IPS-15b (cell line): ENCODE data around the gene TXK.

Experiments
- H3K27me3 ChIP-seq: one replicate; pipeline ENCODE4 v1.6.1; 2013; ENCODE audit warnings: low read length; ENCODE audit not compliant: control insufficient read depth, insufficient read depth
- H3K36me3 ChIP-seq: one replicate; pipeline ENCODE4 v1.6.1; 2013; ENCODE audit warnings: low read length; ENCODE audit not compliant: control insufficient read depth, insufficient read depth
- H3K4me1 ChIP-seq: one replicate; pipeline ENCODE4 v1.6.1; 2013; ENCODE audit warnings: mild to moderate bottlenecking, low read length; ENCODE audit not compliant: control insufficient read depth, insufficient read depth
- H3K4me3 ChIP-seq: one replicate; pipeline ENCODE4 v1.5.1; 2013; ENCODE audit warnings: low read depth, low read length
- H3K9ac ChIP-seq: one replicate; pipeline ENCODE4 v1.6.1; 2013; ENCODE audit warnings: low read depth, mild to moderate bottlenecking, low read length
- H3K9me3 ChIP-seq: one replicate; pipeline ENCODE4 v1.6.1; 2013; ENCODE audit warnings: mild to moderate bottlenecking, low read length; ENCODE audit not compliant: control insufficient read depth, insufficient read depth

The TXK gene

DNA sequence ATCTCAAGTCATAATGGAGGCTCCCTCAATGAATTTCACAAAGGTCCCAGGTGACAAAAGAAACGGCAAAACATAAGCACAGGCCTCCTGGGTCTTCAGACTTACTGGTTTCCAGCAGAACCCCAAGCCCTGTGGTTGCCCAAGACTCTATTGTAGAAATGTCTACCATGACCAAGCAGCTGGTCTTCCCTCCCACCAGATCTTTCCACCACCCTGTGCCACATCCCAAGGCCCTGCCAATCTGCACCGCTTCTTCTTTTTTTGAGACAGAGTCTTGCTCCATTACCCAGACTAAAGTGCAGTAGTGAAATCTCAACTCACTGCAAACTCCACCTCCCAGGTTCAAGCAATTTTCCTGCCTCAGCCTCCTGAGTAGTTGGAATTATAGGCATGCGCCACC is 23.2 kb upstream of the TXK start:
- H3K27me3 ChIP-seq, result no peaks in the 10 kb centered on the region
- no peaks in the 10 kb centered on the region for H3K9me3 ChIP-seq
- H3K4me1 ChIP-seq, result no peaks in the 10 kb centered on the region
- no peak overlapping the region for H3K9ac ChIP-seq
- no peaks in the 10 kb centered on the region for H3K36me3 ChIP-seq
- no peak overlapping the region for H3K4me3 ChIP-seq

GRCh38 chr4:48156423-48156822 is 22.4 kb upstream of the TXK start:
- H3K9me3 ChIP-seq, result no peaks in the 10 kb centered on the region
- no peak overlapping the region for H3K9ac ChIP-seq
- no peaks in the 10 kb centered on the region for H3K27me3 ChIP-seq
- H3K4me1 ChIP-seq, result no peaks in the 10 kb centered on the region
- no peaks in the 10 kb centered on the region for H3K36me3 ChIP-seq
- no peak overlapping the region for H3K4me3 ChIP-seq

DNA sequence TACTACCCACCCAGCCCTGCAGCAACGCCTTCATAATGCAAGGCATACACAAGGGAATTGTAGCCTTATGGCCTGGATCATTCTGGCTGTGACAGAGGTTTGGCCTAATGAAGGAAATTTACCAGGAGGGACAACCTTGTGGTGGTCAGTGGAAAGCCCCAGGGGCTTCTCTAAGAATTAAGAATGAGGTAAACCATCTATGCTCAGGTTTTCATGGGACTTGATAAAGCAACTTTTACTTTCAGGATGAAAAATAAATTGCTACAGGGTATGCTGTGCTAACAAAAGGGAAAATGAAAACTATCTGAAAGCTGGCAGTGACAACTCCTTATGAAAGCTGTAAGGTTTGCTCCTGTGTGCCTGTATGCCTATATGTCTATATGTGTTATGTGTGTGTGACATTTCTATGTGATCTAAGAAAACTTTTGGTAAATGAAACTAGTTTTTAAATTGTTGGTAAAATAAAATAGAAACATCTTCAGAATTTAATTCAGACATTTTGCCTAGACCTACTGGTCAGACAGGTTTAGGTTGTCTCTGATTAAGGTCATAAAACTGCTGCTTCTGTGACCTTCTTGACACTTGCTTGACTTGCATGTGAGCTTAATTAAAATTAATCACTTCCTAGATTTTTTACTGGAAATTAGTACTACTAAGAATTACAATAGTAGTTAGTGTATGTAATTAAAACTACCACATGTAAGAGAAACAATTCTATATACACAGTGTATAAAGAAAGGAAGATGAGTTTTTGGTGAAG is 19.9 kb upstream of the TXK start:
- H3K4me1 ChIP-seq, result peaks cover 2% of the 10 kb centered on the region
- H3K9ac ChIP-seq, result no peak overlapping the region
- H3K9me3 ChIP-seq, result no peaks in the 10 kb centered on the region
- no peaks in the 10 kb centered on the region for H3K36me3 ChIP-seq
- no peaks in the 10 kb centered on the region for H3K27me3 ChIP-seq
- H3K4me3 ChIP-seq, result no peak overlapping the region

DNA sequence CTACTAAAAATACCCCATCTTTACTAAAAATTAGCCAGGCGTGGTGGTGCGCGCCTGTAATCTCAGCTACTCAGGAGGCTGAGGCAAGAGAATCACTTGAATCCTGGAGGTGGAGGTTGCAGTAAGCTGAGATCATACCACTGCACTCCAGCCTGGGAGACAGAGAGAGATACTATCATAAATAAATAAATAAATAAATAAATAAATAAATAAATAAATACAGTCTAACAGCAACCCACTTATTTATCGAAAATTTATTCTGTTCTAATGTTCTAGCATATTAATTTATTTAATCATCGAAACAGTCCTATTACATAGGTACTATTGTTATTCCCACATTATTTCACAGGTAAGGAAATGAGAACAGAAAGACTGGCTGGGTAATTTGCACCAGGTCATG is 18.2 kb upstream of the TXK start:
- no peaks in the 10 kb centered on the region for H3K36me3 ChIP-seq
- no peaks in the 10 kb centered on the region for H3K27me3 ChIP-seq
- H3K9ac ChIP-seq, result no peak overlapping the region
- no peak overlapping the region for H3K4me3 ChIP-seq
- H3K9me3 ChIP-seq, result no peaks in the 10 kb centered on the region
- peaks cover 2% of the 10 kb centered on the region for H3K4me1 ChIP-seq

- no peak overlapping the region for H3K9ac ChIP-seq
- H3K4me3 ChIP-seq, result no peak overlapping the region
- no peaks in the 10 kb centered on the region for H3K36me3 ChIP-seq
- no peaks in the 10 kb centered on the region for H3K27me3 ChIP-seq
- no peaks in the 10 kb centered on the region for H3K9me3 ChIP-seq
- H3K4me1 ChIP-seq, result peaks cover 2% of the 10 kb centered on the region
These were observed 15.8 kb upstream of the TXK start for GRCh38 chr4:48149827-48150370.

- Histone ChIP-seq H3K9ac (no peak overlapping the region), H3K9me3 (no peaks in the 10 kb centered on the region), H3K36me3 (no peaks in the 10 kb centered on the region), H3K4me1 (peaks cover 2% of the 10 kb centered on the region), H3K27me3 (no peaks in the 10 kb centered on the region), H3K4me3 (no peak overlapping the region)
These were observed 13.6 kb upstream of the TXK start for GRCh38 chr4:48147621-48148020.

GRCh38 chr4:48141048-48141447 is 7.0 kb upstream of the TXK start:
- no peaks in the 10 kb centered on the region for H3K27me3 ChIP-seq
- H3K4me1 ChIP-seq, result no peaks in the 10 kb centered on the region
- H3K9ac ChIP-seq, result no peak overlapping the region
- no peak overlapping the region for H3K4me3 ChIP-seq
- H3K9me3 ChIP-seq, result no peaks in the 10 kb centered on the region
- H3K36me3 ChIP-seq, result no peaks in the 10 kb centered on the region

DNA sequence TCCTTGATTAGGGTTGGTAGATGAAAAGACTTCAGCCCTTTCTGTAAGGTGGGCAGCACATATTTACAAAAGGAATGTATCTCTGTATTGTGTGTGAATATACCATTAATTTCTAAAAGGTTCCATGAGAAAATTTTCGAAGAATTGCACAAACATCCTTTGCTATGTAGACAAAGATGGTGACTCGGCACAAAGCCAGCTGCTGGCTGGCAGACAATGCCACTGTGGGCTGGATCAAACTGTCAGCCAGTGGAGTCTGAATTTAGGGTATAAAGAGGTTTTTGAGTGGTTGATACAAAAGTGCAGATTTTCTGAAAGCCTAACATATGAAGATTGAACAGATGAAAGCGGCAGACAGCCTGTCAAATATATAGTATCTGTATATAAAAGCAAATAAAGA is 5.6 kb upstream of the TXK start:
- H3K4me1 ChIP-seq, result no peaks in the 10 kb centered on the region
- no peaks in the 10 kb centered on the region for H3K27me3 ChIP-seq
- no peak overlapping the region for H3K9ac ChIP-seq
- H3K9me3 ChIP-seq, result no peaks in the 10 kb centered on the region
- no peaks in the 10 kb centered on the region for H3K36me3 ChIP-seq
- no peak overlapping the region for H3K4me3 ChIP-seq

- Histone ChIP-seq H3K27me3 (no peaks in the 10 kb centered on the region), H3K4me3 (no peak overlapping the region), H3K9ac (no peak overlapping the region), H3K9me3 (no peaks in the 10 kb centered on the region), H3K36me3 (no peaks in the 10 kb centered on the region), H3K4me1 (no peaks in the 10 kb centered on the region)
These were observed 4.9 kb upstream of the TXK start for GRCh38 chr4:48138936-48139335.

DNA sequence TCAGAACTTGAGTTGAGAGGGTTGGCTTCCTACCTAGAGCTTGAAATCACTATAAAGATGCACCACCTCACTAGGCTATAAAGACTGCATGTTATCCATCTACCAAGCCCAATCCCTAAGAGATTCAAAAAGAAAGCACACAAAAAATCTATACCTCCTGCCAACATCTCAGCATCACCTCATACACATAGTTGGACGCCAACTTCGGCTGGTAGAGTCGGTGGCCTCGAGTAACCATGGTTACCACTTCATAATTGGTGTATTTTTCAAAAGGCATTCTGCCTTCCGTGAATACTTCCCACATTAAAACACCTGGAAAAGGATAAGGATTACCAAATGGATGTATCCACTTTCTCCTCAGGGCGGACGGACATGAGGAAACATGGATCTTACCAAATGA is 4.5 kb upstream of the TXK start:
- Histone ChIP-seq H3K36me3 (no peaks in the 10 kb centered on the region), H3K9ac (no peak overlapping the region), H3K4me1 (no peaks in the 10 kb centered on the region), H3K9me3 (no peaks in the 10 kb centered on the region), H3K4me3 (no peak overlapping the region), H3K27me3 (no peaks in the 10 kb centered on the region)

- Histone ChIP-seq H3K4me3 (no peak overlapping the region), H3K9ac (no peak overlapping the region), H3K27me3 (no peaks in the 10 kb centered on the region), H3K4me1 (no peaks in the 10 kb centered on the region), H3K9me3 (no peaks in the 10 kb centered on the region), H3K36me3 (no peaks in the 10 kb centered on the region)
These were observed 3.8 kb upstream of the TXK start for GRCh38 chr4:48137846-48138245.

DNA sequence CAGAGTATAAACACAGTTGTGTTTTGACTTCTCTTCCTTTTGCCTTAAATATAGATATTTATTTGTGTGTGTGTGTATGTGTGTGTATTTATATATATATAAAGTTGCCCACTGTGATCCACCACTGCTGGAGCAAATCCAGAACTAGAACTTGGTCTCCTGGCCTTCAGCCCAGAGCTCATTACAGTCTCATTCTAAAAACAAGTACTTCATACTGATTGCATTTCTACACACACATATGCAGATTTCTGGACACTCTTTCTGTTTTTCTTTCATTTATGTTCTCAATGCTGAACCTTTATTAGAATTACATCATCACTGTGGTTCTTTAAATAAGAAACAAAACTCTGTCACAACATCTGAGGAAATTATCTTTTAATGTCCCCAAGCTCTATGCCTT is 381 bp downstream of the TXK start:
- peaks cover 3% of the 10 kb centered on the region for H3K4me1 ChIP-seq
- no peaks in the 10 kb centered on the region for H3K27me3 ChIP-seq
- H3K9ac ChIP-seq, result no peak overlapping the region
- H3K9me3 ChIP-seq, result no peaks in the 10 kb centered on the region
- no peak overlapping the region for H3K4me3 ChIP-seq
- H3K36me3 ChIP-seq, result no peaks in the 10 kb centered on the region
